H1 (cell line): ENCODE measurements around the gene ILK. TPM values are rescaled to one million over a fixed set of nuclear protein-coding genes. Genes with fewer than 3 reads are reported as not detected.

Experiments
- CTCF ChIA-PET: fragments of 300-600 bp; sonication (Branson Sonifier 250); formaldehyde crosslinking; loops from one replicate; lab custom pipeline; 2021; ENCODE audit not compliant: partially characterized antibody; lab: Charles Lee
- POLR2A ChIA-PET: fragments of 300-600 bp; sonication (Branson Sonifier 250); formaldehyde crosslinking; loops from one replicate; lab custom pipeline; 2021; ENCODE audit warnings: inconsistent platforms; ENCODE audit not compliant: partially characterized antibody; lab: Charles Lee
- DNase-seq, 2 experiments: peaks; one replicate each; pipeline versions ENCODE4 v3.0.0 to v3.0.0-alpha.2; 2010 to 2022; ENCODE audit warnings: low spot score in 2 of 2, low read depth in 1 of 2, mixed read lengths in 1 of 2
- FAIRE-seq: peaks from 2 replicates; lab custom pipeline; 2011; peaks lifted over from hg19 to GRCh38; lab: Jason Lieb, UNC
- H2AFZ ChIP-seq: 2 replicates; pipeline ENCODE4 v1.8.1; 2012; ENCODE audit warnings: low read length, inconsistent platforms
- H2AK5ac ChIP-seq: 2 replicates; pipeline ENCODE4 v1.6.1; 2013; ENCODE audit warnings: low read depth, low read length
- H2BK120ac ChIP-seq: replicated peaks from 2 replicates; pipeline ENCODE3; 2013; ENCODE audit warnings: low read depth, low read length, inconsistent platforms
- H2BK12ac ChIP-seq: 2 replicates; pipeline ENCODE4 v1.6.1; 2013; ENCODE audit warnings: low read depth, low read length
- H2BK15ac ChIP-seq: 2 replicates; pipeline ENCODE4 v1.6.1; 2013; ENCODE audit warnings: low read length
- H2BK20ac ChIP-seq: 2 replicates; pipeline ENCODE4 v1.6.1; 2013; ENCODE audit warnings: low read length
- H2BK5ac ChIP-seq: 2 replicates; pipeline ENCODE4 v1.6.1; 2013; ENCODE audit warnings: low read depth, low read length
- H3K14ac ChIP-seq: 2 replicates; pipeline ENCODE4 v1.6.1; 2013; ENCODE audit warnings: inconsistent platforms; ENCODE audit not compliant: insufficient read length
- H3K18ac ChIP-seq: 2 replicates; pipeline ENCODE4 v1.6.1; 2013; ENCODE audit warnings: low read length; ENCODE audit errors: extremely low read depth
- H3K23ac ChIP-seq: 2 replicates; pipeline ENCODE4 v1.6.1; 2013; ENCODE audit warnings: inconsistent platforms; ENCODE audit not compliant: insufficient read length
- H3K23me2 ChIP-seq: 2 replicates; pipeline ENCODE4 v1.6.1; 2013; ENCODE audit warnings: low read depth, low read length
- H3K27ac ChIP-seq: 2 replicates; pipeline ENCODE4 v1.6.1; 2011; ENCODE audit warnings: low read depth, low read length, inconsistent platforms
- H3K27me3 ChIP-seq, 4 experiments: replicated peaks in 1 of 4; 1 replicate in 1 of 4; 2 replicates in 3 of 4; pipeline versions ENCODE4 v1.6.1 to v1.8.1; 2011 to 2013; ENCODE audit warnings: low read length in 3 of 4, mild to moderate bottlenecking in 3 of 4, inconsistent platforms in 2 of 4, mixed read lengths in 2 of 4, moderate library complexity in 1 of 4; ENCODE audit not compliant: control insufficient read depth in 3 of 4, insufficient read depth in 3 of 4; ENCODE audit errors: extremely low read depth in 1 of 4
- H3K36me3 ChIP-seq, 4 experiments: 2 replicates each; pipeline versions ENCODE4 v1.6.1 to v1.8.1; 2011 to 2013; ENCODE audit warnings: mild to moderate bottlenecking in 4 of 4, low read length in 3 of 4, moderate library complexity in 2 of 4, control low read depth in 1 of 4, inconsistent platforms in 1 of 4; ENCODE audit not compliant: insufficient read depth in 4 of 4, control insufficient read depth in 2 of 4
- H3K4ac ChIP-seq: replicated peaks from 2 replicates; pipeline ENCODE3; 2013; ENCODE audit warnings: low read length, low read depth, mixed read lengths, inconsistent platforms; ENCODE audit not compliant: insufficient read length
- H3K4me1 ChIP-seq, 4 experiments: replicated peaks in 1 of 4; 1 replicate in 1 of 4; 2 replicates in 3 of 4; pipeline versions ENCODE4 v1.6.1 to v1.8.1; 2011 to 2013; ENCODE audit warnings: low read length in 3 of 4, inconsistent platforms in 2 of 4, mixed read lengths in 1 of 4; ENCODE audit not compliant: insufficient read depth in 4 of 4, control insufficient read depth in 3 of 4
- H3K4me2 ChIP-seq, 2 experiments: 2 replicates each; pipeline versions ENCODE4 v1.6.1 to v1.8.1; 2011 to 2013; ENCODE audit warnings: low read depth in 2 of 2, low read length in 2 of 2, control low read depth in 1 of 2, inconsistent platforms in 1 of 2, mild to moderate bottlenecking in 1 of 2; ENCODE audit not compliant: insufficient read depth in 1 of 2
- H3K4me3 ChIP-seq, 4 experiments: fragments of 200-600, 300-600 bp in 1 of 4; sonication (generic), shearing (Covaris generic), sonication (Bioruptor Twin) in 1 of 4; 2 replicates each; pipeline versions ENCODE4 v1.5.1 to v1.8.1; 2011 to 2016; ENCODE audit warnings: low read length in 4 of 4, low read depth in 3 of 4, control low read depth in 2 of 4, inconsistent platforms in 2 of 4, mild to moderate bottlenecking in 2 of 4, mixed read lengths in 1 of 4, moderate library complexity in 1 of 4; ENCODE audit not compliant: insufficient read depth in 2 of 4; ENCODE audit errors: extremely low read depth in 1 of 4
- H3K56ac ChIP-seq: replicated peaks from 2 replicates; pipeline ENCODE3; 2013; ENCODE audit warnings: low read depth, mild to moderate bottlenecking, mixed read lengths, low read length, inconsistent platforms; ENCODE audit not compliant: insufficient read length
- H3K79me1 ChIP-seq: 2 replicates; pipeline ENCODE4 v1.6.1; 2013; ENCODE audit warnings: low read depth, low read length, control low read depth
- H3K79me2 ChIP-seq, 2 experiments: 2 replicates each; pipeline versions ENCODE4 v1.6.1 to v1.8.1; 2012 to 2013; ENCODE audit warnings: low read length in 2 of 2, mild to moderate bottlenecking in 2 of 2, inconsistent platforms in 1 of 2; ENCODE audit not compliant: insufficient read depth in 2 of 2, control insufficient read depth in 1 of 2
- H3K9ac ChIP-seq, 4 experiments: replicated peaks in 1 of 4; 1 replicate in 1 of 4; 2 replicates in 3 of 4; pipeline versions ENCODE4 v1.6.1 to v1.8.1; 2011 to 2013; ENCODE audit warnings: low read depth in 3 of 4, low read length in 3 of 4, control low read depth in 2 of 4, mild to moderate bottlenecking in 2 of 4, moderate library complexity in 2 of 4, inconsistent platforms in 1 of 4; ENCODE audit errors: extremely low read depth in 1 of 4
- H3K9me3 ChIP-seq, 2 experiments: 2 replicates each; pipeline versions ENCODE4 v1.6.1 to v1.8.1; 2012 to 2013; ENCODE audit warnings: mild to moderate bottlenecking in 2 of 2, moderate library complexity in 2 of 2, control low read depth in 1 of 2, inconsistent platforms in 1 of 2, low read depth in 1 of 2, low read length in 1 of 2, mixed read lengths in 1 of 2; ENCODE audit not compliant: insufficient read depth in 2 of 2
- H4K20me1 ChIP-seq, 2 experiments: replicated peaks in 1 of 2; 2 replicates each; pipeline versions ENCODE3 to v1.8.1; 2011 to 2013; ENCODE audit warnings: inconsistent platforms in 2 of 2, low read length in 2 of 2, mild to moderate bottlenecking in 1 of 2; ENCODE audit not compliant: insufficient read depth in 2 of 2, control insufficient read depth in 1 of 2
- H4K5ac ChIP-seq: 2 replicates; pipeline ENCODE4 v1.6.1; 2013; ENCODE audit warnings: low read length, low read depth, mixed read lengths, inconsistent platforms; ENCODE audit not compliant: insufficient read length
- H4K8ac ChIP-seq: 2 replicates; pipeline ENCODE4 v1.8.0; 2013; ENCODE audit warnings: mild to moderate bottlenecking, moderate library complexity, low read length, inconsistent platforms; ENCODE audit not compliant: insufficient read depth; ENCODE audit errors: extremely low read depth
- H4K91ac ChIP-seq: replicated peaks from 2 replicates; pipeline ENCODE3; 2013; ENCODE audit warnings: low read length, mixed read lengths, inconsistent platforms; ENCODE audit not compliant: insufficient read length
- CTCF ChIP-seq, 3 experiments: IDR thresholded peaks; 1 replicate in 2 of 3; 2 replicates in 1 of 3; pipeline versions ENCODE4 v1.5.1 to v1.6.1; 2011; ENCODE audit warnings: low read length in 3 of 3, mild to moderate bottlenecking in 3 of 3, inconsistent platforms in 2 of 3, low read depth in 1 of 3, moderate library complexity in 1 of 3; ENCODE audit not compliant: insufficient read depth in 1 of 3; ENCODE audit errors: control extremely low read depth in 1 of 3
- GABPA ChIP-seq: IDR thresholded peaks from 2 replicates; pipeline ENCODE4 v1.6.1; 2011; ENCODE audit warnings: mild to moderate bottlenecking, low read length, moderate library complexity, borderline replicate concordance; ENCODE audit not compliant: insufficient read depth
- GTF2F1 ChIP-seq: IDR thresholded peaks from 2 replicates; pipeline ENCODE4 v1.6.1; 2012; ENCODE audit warnings: low read depth, low read length, improper control_type of control experiment, borderline replicate concordance
- KDM1A ChIP-seq: fragments of 200-600, 300-600 bp; sonication (generic); IDR thresholded peaks from 2 replicates; pipeline ENCODE4 v1.7.1; 2016; ENCODE audit warnings: mild to moderate bottlenecking, low read length, borderline replicate concordance
- POLR2A ChIP-seq, 2 experiments: IDR thresholded peaks; 1 replicate in 1 of 2; 2 replicates in 1 of 2; pipeline ENCODE4 v1.6.1; 2011; ENCODE audit warnings: low read depth in 2 of 2, low read length in 2 of 2, mild to moderate bottlenecking in 2 of 2; ENCODE audit errors: control extremely low read depth in 1 of 2
- POLR2AphosphoS5 ChIP-seq: IDR thresholded peaks from 2 replicates; pipeline ENCODE4 v1.6.1; 2011; ENCODE audit warnings: low read depth, low read length
- RBBP5 ChIP-seq: IDR thresholded peaks from 2 replicates; pipeline ENCODE4 v1.7.1; 2012; ENCODE audit warnings: low read depth, mild to moderate bottlenecking, inconsistent platforms, low read length, moderate library complexity, borderline replicate concordance
- SP2 ChIP-seq: IDR thresholded peaks from 2 replicates; pipeline ENCODE4 v1.6.1; 2012; ENCODE audit warnings: mild to moderate bottlenecking, low read length, inconsistent platforms
- WGBS, 2 experiments: shearing (Covaris generic) in 1 of 2; methylation state at CpG; one replicate each; pipeline versions ENCODE4 v1.1.6 to v1.1.7; 2013 to 2015; ENCODE audit warnings: low lambda C conversion rate in 2 of 2, mixed read lengths in 2 of 2, inconsistent platforms in 1 of 2, low coverage in 1 of 2, missing lambda C conversion rate in 1 of 2; ENCODE audit not compliant: insufficient replicate concordance in 2 of 2, insufficient coverage in 1 of 2, insufficient read length in 1 of 2; ENCODE audit errors: extremely low coverage in 1 of 2, missing lambda C conversion rate in 1 of 2; 5-methylcytosine and 5-hydroxymethylcytosine counted together
- polyA plus RNA-seq, 7 experiments: library from polyadenylated mRNA; depleted of rRNA in 3 of 7; stranded (reverse) in 5 of 7; unstranded in 2 of 7; fragments of >200 nt in 5 of 7; fragments of 200-250 nt in 2 of 7; gene quantifications; 1 replicate in 5 of 7; 2 replicates in 1 of 7; 4 replicates in 1 of 7; pipeline versions ENCODE4 v1.2.1 to v1.2.3, GENCODE V29; 2011 to 2013; ENCODE audit warnings: missing spikeins in 2 of 7, mixed read lengths in 2 of 7
- total RNA-seq: library from RNA; stranded (reverse); fragmentation: NEBNext Ultra II Directional; extraction: Animal tissue kit (Norgen Biotek cat#: 25700); gene quantifications from 2 replicates; pipeline ENCODE4 v1.2.1, GENCODE V29; 2021

Gene ILK
- total and polyA plus RNA-seq, 2 of the 8 experiments (the other 6 are each of a cell fraction or from before 2014, with no cell fraction given), result 91.4 to 132 TPM

- Histone ChIP-seq H2AK5ac (no peak overlapping the region), H3K4ac (no peak overlapping the region), H4K91ac (no peak overlapping the region), H3K23ac (no peak overlapping the region), H3K23me2 (peaks cover 20% of the 10 kb centered on the region), H3K9me3 (no peaks in the 10 kb centered on the region), H3K27me3 (no peaks in the 10 kb centered on the region), H2BK5ac (peak overlapping the region; percentile 15; the same call in 1 of the 2 replicates), H2AFZ (no peak overlapping the region), H4K5ac (no peak overlapping the region), H2BK20ac (no peak overlapping the region), H3K36me3 (peaks cover 17 to 36% (median 31%) of the 10 kb centered on the region in 4 experiments), H3K4me2 (no peak overlapping the region), H2BK12ac (no peak overlapping the region), H3K18ac (no peak overlapping the region), H3K4me3 (no peak overlapping the region), H3K4me1 (peaks cover 4 to 25% (median 12%) of the 10 kb centered on the region in 4 experiments), H3K27ac (peak overlapping the region; percentile 9; the same call in 1 of the 2 replicates), H4K20me1 (no peaks in the 10 kb centered on the region), H3K14ac (no peak overlapping the region), H3K79me2 (peaks cover 0 to 43% of the 10 kb centered on the region in 2 experiments; a peak in 3 of 4 replicates), H2BK15ac (no peak overlapping the region), H3K56ac (no peak overlapping the region), H3K79me1 (peaks cover 5% of the 10 kb centered on the region; the same call in 1 of the 2 replicates), H3K9ac (no peak overlapping the region), H4K8ac (no peak overlapping the region), H2BK120ac (no peak overlapping the region)
- CTCF ChIA-PET, result interaction anchor here (1.0 to 2.2 kb wide), 2 partner anchors 10 to 40 kb away, joined by 4 to 10 read pairs; partner anchors contain the start of gene TPP1
- POLR2A ChIA-PET, result interaction anchor here (1.3 to 4.8 kb wide), 12 partner anchors 8 to 131 kb away, joined by 3 to 31 read pairs (median 4); partner anchors contain the start of gene TPP1
- FAIRE-seq (no peak), DNase-seq (peak in 1 of 2 experiments; percentile 20)
- TF ChIP-seq GTF2F1 (no peak), POLR2A (IDR thresholded peaks at IDR 0.05; ENCODE audit: control extremely low read depth in 1 of 2, low read depth in 2 of 2, low read length in 2 of 2) (peak in 1 of 2 experiments; percentile 34; a peak in 2 of 3 replicates), SP2 (no peak), POLR2AphosphoS5 (peak; percentile 34; the same call in 1 of the 2 replicates), RBBP5 (no peak), KDM1A (no peak), CTCF (IDR thresholded peaks at IDR 0.05; ENCODE audit: control extremely low read depth in 1 of 3, insufficient read depth in 1 of 3, low read depth in 1 of 3, low read length in 3 of 3) (no peak), GABPA (no peak)
- 91% methylated on average over 9 of the region's 9 CpGs; no CpG with 5 or more reads in 1 of the 2 experiments for WGBS, 2 experiments
Measured at GRCh38 chr11:6608011-6608410, 4.4 kb downstream of the ILK start.
